DOHH2 (cell line): Measurements from ENCODE around the gene FASLG.

Source experiments
- CTCF ChIP-seq: fragments of 200-600 bp; sonication (generic); IDR thresholded peaks from one replicate; pipeline ENCODE4 v1.5.1; 2014; ENCODE audit warnings: antibody characterized with exemption, mild to moderate bottlenecking, low read depth, low read length; ENCODE audit not compliant: poor library complexity, severe bottlenecking
- EZH2phosphoT487 ChIP-seq: fragments of 200-600 bp; sonication (generic); IDR thresholded peaks from 2 replicates; pipeline ENCODE4 v1.6.1; 2017; ENCODE audit warnings: borderline replicate concordance, mild to moderate bottlenecking, antibody characterized with exemption, low read length, moderate library complexity, mixed read lengths

GRCh38 chr1:172628401-172628800 is 30.5 kb upstream of the FASLG start:
- TF ChIP-seq CTCF (no peak), EZH2phosphoT487 (no peak)
